Activated T-helper 1 cell treated with Interleukin-2 at 50 U/mL for 16 hours (primary cell): Measurements from ENCODE around the gene MIAT.
A peak's percentile ranks its signal among the peaks of the same experiment; 100 is the strongest.

Experiments
- DNase-seq: peaks from one replicate; pipeline ENCODE4 v3.0.0-alpha.2; 2020; ENCODE audit warnings: low read depth

Gene MIAT

GRCh38 chr22:26669060-26669481 is 11.7 kb downstream of the MIAT start:
- no peak for DNase-seq

- DNase-seq = no peak
Measured at GRCh38 chr22:26670459-26670858, 13.1 kb downstream of the MIAT start.

- peak; percentile 52 for DNase-seq
Measured at GRCh38 chr22:26671317-26672059, 14.1 kb downstream of the MIAT start.

GRCh38 chr22:26672060-26672471 is 14.7 kb downstream of the MIAT start:
- DNase-seq = peak; percentile 13

- DNase-seq = peak; percentile 89
Measured at GRCh38 chr22:26672590-26673468, 15.4 kb downstream of the MIAT start.

GRCh38 chr22:26673486-26673885 is 16.1 kb downstream of the MIAT start:
- no peak for DNase-seq

- DNase-seq = no peak
Measured at GRCh38 chr22:26674211-26675190, 17.1 kb downstream of the MIAT start.

GRCh38 chr22:26675687-26676268 is 18.4 kb downstream of the MIAT start:
- DNase-seq = no peak

- DNase-seq = no peak
Measured at GRCh38 chr22:26677217-26677616, 19.8 kb downstream of the MIAT start.

GRCh38 chr22:26679003-26679629 is 21.7 kb downstream of the MIAT start:
- DNase-seq = peak; percentile 48

GRCh38 chr22:26680485-26680884 is 23.1 kb downstream of the MIAT start:
- DNase-seq = no peak

- no peak for DNase-seq
Measured at GRCh38 chr22:26681395-26681821, 24.0 kb downstream of the MIAT start.

GRCh38 chr22:26684168-26684567 is 26.8 kb downstream of the MIAT start:
- DNase-seq = no peak

GRCh38 chr22:26685601-26686000 is 28.2 kb downstream of the MIAT start:
- DNase-seq = no peak

GRCh38 chr22:26687439-26687838 is 30.1 kb downstream of the MIAT start:
- no peak for DNase-seq

GRCh38 chr22:26689513-26690301 is 32.3 kb downstream of the MIAT start:
- no peak for DNase-seq

- DNase-seq = no peak
Measured at GRCh38 chr22:26690654-26691376, 33.4 kb downstream of the MIAT start.

- DNase-seq = no peak
Measured at GRCh38 chr22:26691377-26691716, 34.0 kb downstream of the MIAT start.

- DNase-seq = no peak
Measured at GRCh38 chr22:26692215-26692614, 34.8 kb downstream of the MIAT start.

- DNase-seq = no peak
Measured at GRCh38 chr22:26697151-26697550, 39.8 kb downstream of the MIAT start.
